GM12873 (cell line): Measurements from ENCODE around the gene PARP9.

ENCODE experiments used
- CTCF ChIP-seq: IDR thresholded peaks from 2 replicates; pipeline ENCODE4 v1.5.1; 2012; ENCODE audit warnings: low read depth, mild to moderate bottlenecking, moderate library complexity, low read length, control low read depth; ENCODE audit not compliant: insufficient read depth; ENCODE audit errors: missing control alignments

Gene PARP9

GRCh38 chr3:122564155-122564912, at the start of gene PARP9, which contains the start of gene DTX3L:
PARP9 (minus strand) TSS chr3:122564300; CDS start chr3:122559620, 4,680 bp downstream.
DTX3L (plus strand) TSS chr3:122564338; CDS start chr3:122564427, 89 bp downstream.
- TF ChIP-seq CTCF = no peak

DNA sequence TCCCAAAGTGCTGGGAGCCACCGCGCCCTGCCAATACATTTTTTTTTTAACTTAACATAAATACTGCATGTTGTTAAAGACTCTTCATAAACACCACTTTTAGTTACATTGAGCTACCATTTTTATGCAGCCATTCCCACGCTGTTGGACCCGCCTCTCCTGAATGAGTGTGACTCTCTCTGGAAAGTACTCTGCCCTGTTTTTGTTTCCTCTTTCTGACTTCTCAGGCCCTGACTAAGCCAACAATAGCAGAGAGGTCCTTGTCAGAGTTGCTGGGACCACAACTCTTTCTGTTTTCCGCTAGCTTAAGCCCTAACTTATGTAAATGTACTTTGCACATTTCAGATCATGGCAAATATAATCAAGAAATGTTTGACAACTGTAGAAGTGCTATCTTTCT, 48.6 kb upstream of the PARP9 start:
- no peak for TF ChIP-seq CTCF

- no peak for TF ChIP-seq CTCF
These were observed 45.9 kb upstream of the PARP9 start for GRCh38 chr3:122609798-122610559.

DNA sequence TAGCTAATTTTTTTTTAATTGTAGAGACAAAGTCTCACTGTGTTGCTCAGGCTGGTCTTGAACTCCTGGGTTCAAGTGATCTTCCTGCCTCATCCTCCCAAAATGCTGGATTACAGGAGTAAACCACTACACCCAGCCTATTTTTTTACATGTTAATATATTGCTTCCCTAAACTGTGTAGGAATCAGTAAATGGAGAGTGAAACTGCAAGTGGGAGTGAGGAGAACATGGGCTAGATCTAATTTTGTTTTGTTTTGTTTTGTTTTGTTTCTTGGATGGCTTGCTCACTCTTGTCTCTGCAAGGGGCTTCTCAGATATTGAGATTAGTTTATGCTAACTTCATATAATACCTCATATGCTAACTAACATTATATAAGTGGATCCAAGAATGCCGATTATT, 44.8 kb upstream of the PARP9 start:
- TF ChIP-seq CTCF = no peak

DNA sequence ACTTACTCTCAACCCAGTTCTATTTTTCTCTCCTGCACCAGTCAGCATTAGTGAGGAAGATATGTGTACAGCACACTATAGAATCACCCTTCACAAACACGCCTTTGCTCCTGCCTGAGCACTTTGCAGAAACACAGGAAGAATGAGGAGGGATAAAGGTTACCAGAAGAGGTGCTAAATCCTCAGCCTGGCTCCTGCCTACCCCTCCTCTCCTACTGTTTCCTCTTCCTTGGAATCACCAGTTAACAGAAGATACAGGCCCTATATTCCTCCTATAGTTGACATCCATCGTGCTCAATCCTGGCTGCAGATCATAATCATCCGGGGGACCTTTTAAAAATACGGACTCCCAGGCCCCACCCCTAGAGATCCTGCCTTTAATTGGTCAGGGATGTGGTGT, 42.2 kb upstream of the PARP9 start:
- no peak for TF ChIP-seq CTCF

DNA sequence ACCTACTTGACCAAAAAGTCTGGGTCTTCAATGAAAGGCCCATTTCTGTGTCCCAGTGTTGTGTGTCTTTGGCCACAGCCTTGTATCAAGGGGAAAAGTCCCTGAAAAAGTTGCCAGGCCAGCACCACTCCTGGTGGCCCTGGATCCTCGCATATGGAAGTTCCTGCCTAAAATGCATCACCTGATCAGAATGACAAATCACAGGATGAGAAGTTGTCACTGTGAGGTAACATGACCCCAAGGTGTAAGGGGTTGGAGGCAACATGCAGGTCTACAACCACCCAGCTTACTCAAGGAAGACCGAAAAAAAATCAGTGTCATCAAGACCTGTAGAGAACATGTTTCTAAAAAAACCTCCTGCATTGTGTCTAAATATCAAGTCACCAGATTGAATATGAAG, 39.0 kb upstream of the PARP9 start:
- no peak for TF ChIP-seq CTCF

DNA sequence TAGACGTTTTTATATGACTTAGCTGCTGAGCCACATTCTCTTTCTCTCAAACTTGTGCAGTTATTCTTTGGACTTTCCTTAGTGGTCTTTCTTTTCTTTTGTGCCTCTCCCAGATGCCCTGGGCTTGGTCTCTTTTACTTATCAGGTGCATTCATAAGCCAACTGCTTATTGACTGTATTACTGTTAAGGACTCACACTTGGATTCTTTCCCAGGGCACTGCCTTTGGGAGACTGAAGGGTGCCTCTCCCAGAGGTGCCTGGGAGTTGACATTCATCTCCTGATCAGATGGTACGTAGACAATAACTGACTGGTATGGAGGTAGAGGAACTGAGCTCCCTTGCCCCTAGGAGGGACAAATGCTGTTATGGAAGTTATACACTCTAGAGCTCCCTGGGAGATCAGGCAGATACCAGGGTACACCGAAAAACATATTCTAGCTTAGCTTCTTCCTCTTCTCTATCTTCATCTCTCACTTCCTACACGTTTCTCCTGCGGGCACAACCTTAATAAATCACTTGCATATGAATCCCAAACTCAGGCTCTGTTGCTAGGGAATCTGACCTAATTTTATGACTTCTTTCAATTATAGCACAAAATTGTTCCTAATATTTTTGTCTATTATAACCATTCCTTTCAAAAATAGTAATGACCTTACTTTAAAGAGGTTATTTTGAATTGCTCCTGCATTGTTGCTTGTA, 38.1 kb upstream of the PARP9 start:
- no peak for TF ChIP-seq CTCF
